ENCODE measurements around the gene EVC2.
"Not testable (repeated sequence)": the region's sequence is repeated elsewhere in the genome, so short reads cannot be mapped to it uniquely, and the experiment has no call there.

EVC2 gene

GRCh38 chr4:5730436-5730835 is 22.1 kb upstream of the EVC2 start:
- H3K4me3 ChIP-seq (ENCODE audit: low read depth, low read length) = no peak overlapping the region
- TF ChIP-seq CTCF (IDR thresholded peaks at IDR 0.05; ENCODE audit: borderline replicate concordance, insufficient read depth, low read depth, low read length) = no peak

GRCh38 chr4:5728412-5728811 is 20.1 kb upstream of the EVC2 start:
- H3K4me3 ChIP-seq (ENCODE audit: low read depth, low read length) = not testable (repeated sequence)

GRCh38 chr4:5724377-5724776 is 16.0 kb upstream of the EVC2 start:
- no peak for TF ChIP-seq CTCF (IDR thresholded peaks at IDR 0.05; ENCODE audit: borderline replicate concordance, insufficient read depth, low read depth, low read length)

GRCh38 chr4:5722328-5722727 is 14.0 kb upstream of the EVC2 start:
- no peak for TF ChIP-seq CTCF (IDR thresholded peaks at IDR 0.05; ENCODE audit: borderline replicate concordance, insufficient read depth, low read depth, low read length)
- no peak overlapping the region for H3K4me3 ChIP-seq (ENCODE audit: low read depth, low read length)

More at GRCh38 chr4:5724377-5724776, 16.0 kb upstream of the EVC2 start:
- no peak overlapping the region for H3K4me3 ChIP-seq (ENCODE audit: low read depth, low read length)

GRCh38 chr4:5721923-5722322 is 13.6 kb upstream of the EVC2 start:
- TF ChIP-seq CTCF (IDR thresholded peaks at IDR 0.05; ENCODE audit: borderline replicate concordance, insufficient read depth, low read depth, low read length) = no peak
- H3K4me3 ChIP-seq (ENCODE audit: low read depth, low read length) = no peak overlapping the region

- no peak for TF ChIP-seq CTCF (IDR thresholded peaks at IDR 0.05; ENCODE audit: borderline replicate concordance, insufficient read depth, low read depth, low read length)
Measured at GRCh38 chr4:5720980-5721379, 12.6 kb upstream of the EVC2 start.

GRCh38 chr4:5720157-5720850 is 11.9 kb upstream of the EVC2 start:
- no peak for TF ChIP-seq CTCF (IDR thresholded peaks at IDR 0.05; ENCODE audit: borderline replicate concordance, insufficient read depth, low read depth, low read length)
- no peak overlapping the region for H3K4me3 ChIP-seq (ENCODE audit: low read depth, low read length)

More at GRCh38 chr4:5720980-5721379, 12.6 kb upstream of the EVC2 start:
- no peak overlapping the region for H3K4me3 ChIP-seq (ENCODE audit: low read depth, low read length)
